HG02938 (cell line): ENCODE results near the gene ASB10.

ENCODE experiments used
- ATAC-seq: cut with Tn5 transposase; IDR thresholded peaks from one replicate; pipeline ENCODE4 v1.9.1; 2021; ENCODE audit warnings: mild to moderate bottlenecking, moderate library complexity; ENCODE audit not compliant: unreplicated experiment

Gene ASB10

GRCh38 chr7:151168003-151168786 is 18.9 kb downstream of the ASB10 start:
- ATAC-seq = no peak

GRCh38 chr7:151167197-151167961 is 19.7 kb downstream of the ASB10 start, which contains the start of gene GBX1:
Gene GBX1 (minus strand): TSS chr7:151167694. CDS start chr7:151167548, 146 bp downstream.
- no peak for ATAC-seq

- no peak for ATAC-seq
These were observed 20.3 kb downstream of the ASB10 start for GRCh38 chr7:151166629-151167196.

GRCh38 chr7:151161757-151162156 is 25.3 kb downstream of the ASB10 start:
- no peak for ATAC-seq

- no peak for ATAC-seq
These were observed 29.3 kb downstream of the ASB10 start for GRCh38 chr7:151157645-151158329.

GRCh38 chr7:151152643-151153513 is 34.2 kb downstream of the ASB10 start:
- no peak for ATAC-seq

GRCh38 chr7:151150388-151150787 is 36.7 kb downstream of the ASB10 start:
- no peak for ATAC-seq

GRCh38 chr7:151148319-151149259 is 38.5 kb downstream of the ASB10 start:
- ATAC-seq = no peak

GRCh38 chr7:151146761-151147160 is 40.3 kb downstream of the ASB10 start:
- ATAC-seq = no peak

GRCh38 chr7:151144387-151144786 is 42.7 kb downstream of the ASB10 start:
- no peak for ATAC-seq

GRCh38 chr7:151143261-151144015 is 43.6 kb downstream of the ASB10 start:
- ATAC-seq = no peak

- no peak for ATAC-seq
These were observed 44.4 kb downstream of the ASB10 start for GRCh38 chr7:151142686-151143040.

GRCh38 chr7:151141855-151142685 is 45.0 kb downstream of the ASB10 start:
- ATAC-seq = no peak

- no peak for ATAC-seq
These were observed 45.7 kb downstream of the ASB10 start for GRCh38 chr7:151141311-151141854.

- no peak for ATAC-seq
These were observed 46.2 kb downstream of the ASB10 start for GRCh38 chr7:151140826-151141225.

- no peak for ATAC-seq
These were observed 47.3 kb downstream of the ASB10 start for GRCh38 chr7:151139791-151140190.

GRCh38 chr7:151139071-151139790 is 47.8 kb downstream of the ASB10 start:
- no peak for ATAC-seq
